ENCODE results near the gene SLC36A4. TPM values are rescaled to one million over a fixed set of nuclear protein-coding genes. Genes with fewer than 3 reads are reported as not detected.
A peak's percentile ranks its signal among the peaks of the same experiment; 100 is the strongest.

Gene SLC36A4
- total RNA-seq, 1 experiment from 2014 or later = 12.5 TPM

GRCh38 chr11:93239966-93240365 lies 42.2 kb upstream of the SLC36A4 start:
- no peak overlapping the region for H3K4me3 ChIP-seq (ENCODE audit: low read depth, low read length)
- Mint-ChIP-seq H3K27me3 (ENCODE audit: insufficient read depth, unreplicated experiment) (peaks cover 25% of the 10 kb centered on the region), H3K4me3 (ENCODE audit: unreplicated experiment) (no peak overlapping the region), H3K36me3 (ENCODE audit: insufficient read depth, unreplicated experiment) (no peaks in the 10 kb centered on the region), H3K9me3 (ENCODE audit: unreplicated experiment) (no peaks in the 10 kb centered on the region), H3K27ac (ENCODE audit: unreplicated experiment) (no peak overlapping the region), H3K4me1 (ENCODE audit: low read depth, unreplicated experiment) (no peaks in the 10 kb centered on the region)
- no peaks in the 10 kb centered on the region for H3K4me1 ChIP-seq
- DNase-seq = no peak
- BruUV-seq (replicated peaks) = no TSS peak
- TF ChIP-seq CTCF (IDR thresholded peaks at IDR 0.05; ENCODE audit: insufficient read depth in 1 of 2, low read depth in 1 of 2, low read length in 1 of 2, severe bottlenecking in 1 of 2, unreplicated experiment in 1 of 2) = no peak
- POLR2A ChIA-PET = no interaction called here
- intact Hi-C loops (cut with micrococcal nuclease; ENCODE audit: unreplicated experiment) = loop anchor here (5.0 kb wide), 1 partner anchor 247 kb away; no protein-coding TSS in a partner anchor
- H3K9me3 ChIP-seq = no peaks in the 10 kb centered on the region
- no peaks in the 10 kb centered on the region for H3K27me3 ChIP-seq (replicated peaks; ENCODE audit: control insufficient read depth, insufficient read depth, low read length)
- H3K36me3 ChIP-seq (ENCODE audit: control insufficient read depth, insufficient read depth, low read length) = no peaks in the 10 kb centered on the region
- CTCF ChIA-PET = no interaction called here

- Histone ChIP-seq H3K27me3 (replicated peaks; ENCODE audit: control insufficient read depth, insufficient read depth, low read length) (0 out of 2 replicates have a peak, but pooled peaks cover 2% of the 10 kb centered on the region), H3K4me1 (no peaks in the 10 kb centered on the region), H3K9me3 (no peaks in the 10 kb centered on the region), H3K4me3 (ENCODE audit: low read depth, low read length) (no peak overlapping the region), H3K36me3 (ENCODE audit: control insufficient read depth, insufficient read depth, low read length) (no peaks in the 10 kb centered on the region)
- no peak for DNase-seq
- BruUV-seq (replicated peaks) = no TSS peak
- intact Hi-C loops (cut with micrococcal nuclease; ENCODE audit: unreplicated experiment) = loop anchor here (5.0 kb wide), 1 partner anchor 248 kb away; no protein-coding TSS in a partner anchor
- H3K27me3 Mint-ChIP-seq (ENCODE audit: insufficient read depth, unreplicated experiment) = peaks cover 20% of the 10 kb centered on the region
- H3K4me1 Mint-ChIP-seq (ENCODE audit: low read depth, unreplicated experiment) = no peaks in the 10 kb centered on the region
- ChIA-PET POLR2A (no interaction called here), CTCF (no interaction called here)
- H3K4me3 Mint-ChIP-seq (ENCODE audit: unreplicated experiment) = no peak overlapping the region
- TF ChIP-seq CTCF (IDR thresholded peaks at IDR 0.05; ENCODE audit: insufficient read depth in 1 of 2, low read depth in 1 of 2, low read length in 1 of 2, severe bottlenecking in 1 of 2, unreplicated experiment in 1 of 2) = no peak
- H3K36me3 Mint-ChIP-seq (ENCODE audit: insufficient read depth, unreplicated experiment) = no peaks in the 10 kb centered on the region
- H3K9me3 Mint-ChIP-seq (ENCODE audit: unreplicated experiment) = no peaks in the 10 kb centered on the region
- no peak overlapping the region for H3K27ac Mint-ChIP-seq (ENCODE audit: unreplicated experiment)
Measured at GRCh38 chr11:93238956-93239355, 41.2 kb upstream of the SLC36A4 start.

GRCh38 chr11:93236741-93237675 lies 39.2 kb upstream of the SLC36A4 start:
- ChIA-PET POLR2A (no interaction called here), CTCF (interaction anchor here (0.6 to 2.0 kb wide), 14 partner anchors 12 to 1264 kb away, joined by 3 to 12 read pairs (median 3); no protein-coding TSS in a partner anchor)
- H3K4me1 Mint-ChIP-seq (ENCODE audit: low read depth, unreplicated experiment) = no peaks in the 10 kb centered on the region
- TF ChIP-seq CTCF (IDR thresholded peaks at IDR 0.05; ENCODE audit: insufficient read depth in 1 of 2, low read depth in 1 of 2, low read length in 1 of 2, severe bottlenecking in 1 of 2, unreplicated experiment in 1 of 2) = peak; percentile 72 to 86
- no peaks in the 10 kb centered on the region for H3K36me3 ChIP-seq (ENCODE audit: control insufficient read depth, insufficient read depth, low read length)
- H3K36me3 Mint-ChIP-seq (ENCODE audit: insufficient read depth, unreplicated experiment) = no peaks in the 10 kb centered on the region
- peaks cover 6% of the 10 kb centered on the region; the same call in 1 of the 2 replicates for H3K27me3 ChIP-seq (replicated peaks; ENCODE audit: control insufficient read depth, insufficient read depth, low read length)
- no peak overlapping the region for H3K4me3 Mint-ChIP-seq (ENCODE audit: unreplicated experiment)
- peak in 1 of 2 experiments; percentile 73 for DNase-seq
- H3K27me3 Mint-ChIP-seq (ENCODE audit: insufficient read depth, unreplicated experiment) = peaks cover 13% of the 10 kb centered on the region
- no peaks in the 10 kb centered on the region for H3K4me1 ChIP-seq
- BruUV-seq (replicated peaks) = no TSS peak
- no peak overlapping the region for H3K27ac Mint-ChIP-seq (ENCODE audit: unreplicated experiment)
- no peak overlapping the region for H3K4me3 ChIP-seq (ENCODE audit: low read depth, low read length)
- no peaks in the 10 kb centered on the region for H3K9me3 ChIP-seq
- intact Hi-C loops (cut with micrococcal nuclease; ENCODE audit: unreplicated experiment) = loop anchor here (5.0 kb wide), 1 partner anchor 250 kb away; no protein-coding TSS in a partner anchor
- no peaks in the 10 kb centered on the region for H3K9me3 Mint-ChIP-seq (ENCODE audit: unreplicated experiment)
